Measurements from ENCODE around the gene UBE2B.
"Not testable (repeated sequence)": the region's sequence is repeated elsewhere in the genome, so short reads cannot be mapped to it uniquely, and the experiment has no call there.

Gene UBE2B

GRCh38 chr5:134411546-134412266, 40.3 kb downstream of the UBE2B start, which contains the start of gene CDKN2AIPNL:
CDKN2AIPNL (minus strand) TSS chr5:134411881; CDS start chr5:134411854, 27 bp downstream.
- in situ Hi-C loops (cut with HindIII; ENCODE audit: low sequenced_read_pairs): loop anchor here (5.0 kb wide), 1 partner anchor 101 kb away; no protein-coding TSS in a partner anchor

DNA sequence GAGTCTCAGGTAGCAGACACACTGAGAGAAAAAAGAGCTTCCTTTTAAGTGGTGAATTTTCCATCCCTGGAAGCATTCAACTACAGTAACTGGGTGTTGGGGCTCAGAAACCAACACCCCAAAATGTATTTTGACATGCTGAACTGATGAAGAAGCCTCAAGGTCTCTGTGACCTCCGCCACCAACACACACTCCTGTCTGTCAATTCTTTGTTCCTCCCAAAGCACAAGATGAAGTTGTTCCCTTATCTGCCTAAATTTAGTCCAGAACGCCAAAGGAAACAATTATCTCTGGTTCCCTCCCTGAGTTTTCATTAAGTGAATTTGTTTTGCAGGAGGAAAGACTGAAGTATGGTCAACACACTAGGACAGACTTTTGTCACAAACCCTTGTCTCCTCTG, 41.7 kb downstream of the UBE2B start:
- in situ Hi-C loops (cut with HindIII; ENCODE audit: low sequenced_read_pairs): loop anchor here (5.0 kb wide), 1 partner anchor 99 kb away; no protein-coding TSS in a partner anchor
- TF ChIP-seq, protein P1, sequence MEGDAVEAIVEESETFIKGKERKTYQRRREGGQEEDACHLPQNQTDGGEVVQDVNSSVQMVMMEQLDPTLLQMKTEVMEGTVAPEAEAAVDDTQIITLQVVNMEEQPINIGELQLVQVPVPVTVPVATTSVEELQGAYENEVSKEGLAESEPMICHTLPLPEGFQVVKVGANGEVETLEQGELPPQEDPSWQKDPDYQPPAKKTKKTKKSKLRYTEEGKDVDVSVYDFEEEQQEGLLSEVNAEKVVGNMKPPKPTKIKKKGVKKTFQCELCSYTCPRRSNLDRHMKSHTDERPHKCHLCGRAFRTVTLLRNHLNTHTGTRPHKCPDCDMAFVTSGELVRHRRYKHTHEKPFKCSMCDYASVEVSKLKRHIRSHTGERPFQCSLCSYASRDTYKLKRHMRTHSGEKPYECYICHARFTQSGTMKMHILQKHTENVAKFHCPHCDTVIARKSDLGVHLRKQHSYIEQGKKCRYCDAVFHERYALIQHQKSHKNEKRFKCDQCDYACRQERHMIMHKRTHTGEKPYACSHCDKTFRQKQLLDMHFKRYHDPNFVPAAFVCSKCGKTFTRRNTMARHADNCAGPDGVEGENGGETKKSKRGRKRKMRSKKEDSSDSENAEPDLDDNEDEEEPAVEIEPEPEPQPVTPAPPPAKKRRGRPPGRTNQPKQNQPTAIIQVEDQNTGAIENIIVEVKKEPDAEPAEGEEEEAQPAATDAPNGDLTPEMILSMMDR (IDR thresholded peaks at IDR 0.05; ENCODE audit: low read depth, low read length, missing control alignments): no peak
- DNase-seq (ENCODE audit: low read depth): no peak
- no peak overlapping the region for H3K4me3 ChIP-seq (ENCODE audit: low read depth, low read length)

More at GRCh38 chr5:134411546-134412266, 40.3 kb downstream of the UBE2B start, which contains the start of gene CDKN2AIPNL:
- DNase-seq (ENCODE audit: low read depth): peak; percentile 60
- H3K4me3 ChIP-seq (ENCODE audit: low read depth, low read length): peak within 1 kb of the TSS; percentile 72
- TF ChIP-seq, protein P1 (IDR thresholded peaks at IDR 0.05; ENCODE audit: low read depth, low read length, missing control alignments): peak; percentile 67

DNA sequence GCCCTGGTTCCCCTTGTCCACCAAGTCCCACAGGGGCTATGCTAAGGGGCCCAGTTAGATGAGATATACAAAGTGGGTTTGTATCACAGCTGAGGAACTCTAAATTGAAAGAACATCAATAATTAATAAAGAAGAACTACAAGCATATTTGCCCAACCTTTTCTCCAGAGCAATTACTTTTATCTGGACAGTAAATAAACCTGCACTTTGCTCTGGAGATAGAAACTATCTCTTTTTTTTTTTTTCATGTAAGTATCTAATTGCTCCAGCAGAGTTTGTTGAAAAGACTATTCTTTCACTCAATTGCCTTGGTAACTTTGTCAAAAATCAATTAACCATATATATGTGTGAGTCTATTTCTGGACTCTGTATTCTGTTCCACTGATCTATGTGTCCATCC, 46.3 kb downstream of the UBE2B start:
- DNase-seq (ENCODE audit: low read depth): no peak
- in situ Hi-C loops (cut with HindIII; ENCODE audit: low sequenced_read_pairs): no loop called here
- no peak overlapping the region for H3K4me3 ChIP-seq (ENCODE audit: low read depth, low read length)
- TF ChIP-seq, protein P1 (IDR thresholded peaks at IDR 0.05; ENCODE audit: low read depth, low read length, missing control alignments): no peak

GRCh38 chr5:134418958-134419357, 47.6 kb downstream of the UBE2B start:
- TF ChIP-seq, protein P1 (IDR thresholded peaks at IDR 0.05; ENCODE audit: low read depth, low read length, missing control alignments): no peak
- no peak for DNase-seq (ENCODE audit: low read depth)
- H3K4me3 ChIP-seq (ENCODE audit: low read depth, low read length): no peak overlapping the region
- in situ Hi-C loops (cut with HindIII; ENCODE audit: low sequenced_read_pairs): no loop called here

- TF ChIP-seq, protein P1 (IDR thresholded peaks at IDR 0.05; ENCODE audit: low read depth, low read length, missing control alignments): no peak
- no peak overlapping the region for H3K4me3 ChIP-seq (ENCODE audit: low read depth, low read length)
- no peak for DNase-seq (ENCODE audit: low read depth)
- in situ Hi-C loops (cut with HindIII; ENCODE audit: low sequenced_read_pairs): no loop called here
Observed at GRCh38 chr5:134420343-134420742, 49.0 kb downstream of the UBE2B start.

- in situ Hi-C loops (cut with HindIII; ENCODE audit: low sequenced_read_pairs); H3K4me3 ChIP-seq (ENCODE audit: low read depth, low read length); DNase-seq (ENCODE audit: low read depth): not testable (repeated sequence)
Observed at GRCh38 chr5:134421038-134421437, 49.7 kb downstream of the UBE2B start.

GRCh38 chr5:134422791-134423365, 51.5 kb downstream of the UBE2B start:
- TF ChIP-seq, protein P1 (IDR thresholded peaks at IDR 0.05; ENCODE audit: low read depth, low read length, missing control alignments): no peak
- in situ Hi-C loops (cut with HindIII; ENCODE audit: low sequenced_read_pairs): no loop called here
- no peak for DNase-seq (ENCODE audit: low read depth)
- H3K4me3 ChIP-seq (ENCODE audit: low read depth, low read length): no peak overlapping the region
